ENCODE results near the gene TPM3. TPM values are rescaled to one million over a fixed set of nuclear protein-coding genes. Genes with fewer than 3 reads are reported as not detected.
"Not testable (repeated sequence)": the region's sequence is repeated elsewhere in the genome, so short reads cannot be mapped to it uniquely, and the experiment has no call there.

Gene TPM3
- total RNA-seq, 1 donor from 2014 or later, result 466 TPM

GRCh38 chr1:154236855-154237254 lies 45.0 kb upstream of the TPM3 start:
- Mint-ChIP-seq H3K36me3 (ENCODE audit: low read depth) (peaks cover 89% of the 10 kb centered on the region), H3K4me1 (peaks cover 3% of the 10 kb centered on the region), H3K27me3 (no peaks in the 10 kb centered on the region), H3K27ac (no peak overlapping the region), H3K9me3 (no peaks in the 10 kb centered on the region), H3K4me3 (no peak overlapping the region)
- ATAC-seq (ENCODE audit: low read depth) (no peak), DNase-seq (no peak)
- POLR2A ChIA-PET, result no interaction called here
- intact Hi-C loops (cut with micrococcal nuclease), result loop anchor here (2.0 kb wide), 1 partner anchor 14 kb away; no protein-coding TSS in a partner anchor
- CTCF ChIA-PET, result no interaction called here
- no peak for TF ChIP-seq CTCF (IDR thresholded peaks at IDR 0.05)

- H3K4me3 Mint-ChIP-seq; H3K4me1 Mint-ChIP-seq; H3K27ac Mint-ChIP-seq; ATAC-seq (ENCODE audit: low read depth); CTCF ChIA-PET; DNase-seq; intact Hi-C loops (cut with micrococcal nuclease); H3K27me3 Mint-ChIP-seq; H3K9me3 Mint-ChIP-seq: not testable (repeated sequence)
- POLR2A ChIA-PET, result interaction anchor here (0.7 kb wide), 1 partner anchor 16 kb away, joined by 3 read pairs; no protein-coding TSS in a partner anchor
- peaks cover 88% of the 10 kb centered on the region for H3K36me3 Mint-ChIP-seq (ENCODE audit: low read depth)
Measured at GRCh38 chr1:154233127-154233526, 41.2 kb upstream of the TPM3 start.

GRCh38 chr1:154231112-154231511 lies 39.2 kb upstream of the TPM3 start:
- H3K36me3 Mint-ChIP-seq (ENCODE audit: low read depth), result peaks cover 87% of the 10 kb centered on the region
- DNase-seq; H3K4me1 Mint-ChIP-seq; H3K4me3 Mint-ChIP-seq; POLR2A ChIA-PET; H3K27ac Mint-ChIP-seq; H3K27me3 Mint-ChIP-seq; intact Hi-C loops (cut with micrococcal nuclease); ATAC-seq (ENCODE audit: low read depth); CTCF ChIA-PET; H3K9me3 Mint-ChIP-seq: not testable (repeated sequence)

- intact Hi-C loops (cut with micrococcal nuclease), result no loop called here
Measured at GRCh38 chr1:154225370-154225769, 33.5 kb upstream of the TPM3 start.

GRCh38 chr1:154223621-154224020 lies 31.7 kb upstream of the TPM3 start:
- no peak overlapping the region for H3K4me3 Mint-ChIP-seq

More at GRCh38 chr1:154225370-154225769, 33.5 kb upstream of the TPM3 start:
- ATAC-seq (ENCODE audit: low read depth), result no peak
- ChIA-PET POLR2A (interaction anchor here (0.6 kb wide), 1 partner anchor 20 kb away, joined by 4 read pairs; no protein-coding TSS in a partner anchor), CTCF (no interaction called here)
- Mint-ChIP-seq H3K27me3 (no peaks in the 10 kb centered on the region), H3K4me1 (peaks cover 50% of the 10 kb centered on the region), H3K9me3 (no peaks in the 10 kb centered on the region), H3K36me3 (ENCODE audit: low read depth) (peaks cover 66% of the 10 kb centered on the region), H3K27ac (no peak overlapping the region), H3K4me3 (no peak overlapping the region)
- no peak for TF ChIP-seq CTCF (IDR thresholded peaks at IDR 0.05)
- no peak for DNase-seq

GRCh38 chr1:154222918-154223317 lies 31.0 kb upstream of the TPM3 start:
- DNase-seq (no peak), ATAC-seq (ENCODE audit: low read depth) (no peak)
- intact Hi-C loops (cut with micrococcal nuclease), result loop anchor here (2.0 kb wide), 1 partner anchor 14 kb away; no protein-coding TSS in a partner anchor
- ChIA-PET POLR2A (interaction anchor here (1.3 kb wide), 1 partner anchor 43 kb away, joined by 3 read pairs; no protein-coding TSS in a partner anchor), CTCF (no interaction called here)
- Mint-ChIP-seq H3K27me3 (no peaks in the 10 kb centered on the region), H3K9me3 (no peaks in the 10 kb centered on the region), H3K27ac (peak overlapping the region; percentile 76), H3K4me1 (peaks cover 72% of the 10 kb centered on the region), H3K36me3 (ENCODE audit: low read depth) (peaks cover 68% of the 10 kb centered on the region), H3K4me3 (peak overlapping the region; percentile 62)
- no peak for TF ChIP-seq CTCF (IDR thresholded peaks at IDR 0.05)

More at GRCh38 chr1:154223621-154224020, 31.7 kb upstream of the TPM3 start:
- ATAC-seq (ENCODE audit: low read depth) (no peak), DNase-seq (no peak)
- H3K9me3 Mint-ChIP-seq, result no peaks in the 10 kb centered on the region
- peaks cover 68% of the 10 kb centered on the region for H3K36me3 Mint-ChIP-seq (ENCODE audit: low read depth)
- no peak for TF ChIP-seq CTCF (IDR thresholded peaks at IDR 0.05)
- CTCF ChIA-PET, result no interaction called here
- POLR2A ChIA-PET, result interaction anchor here (1.3 kb wide), 1 partner anchor 42 kb away, joined by 3 read pairs; no protein-coding TSS in a partner anchor
- peaks cover 65% of the 10 kb centered on the region for H3K4me1 Mint-ChIP-seq
- intact Hi-C loops (cut with micrococcal nuclease), result loop anchor here (2.0 kb wide), 1 partner anchor 13 kb away; no protein-coding TSS in a partner anchor
- no peaks in the 10 kb centered on the region for H3K27me3 Mint-ChIP-seq
- peak overlapping the region; percentile 59 for H3K27ac Mint-ChIP-seq

Data from activated B cell treated with CpG ODN at 0.5 μM for 24 hours (primary cell).